ENCODE measurements around the gene TNP2.

Gene TNP2

DNA sequence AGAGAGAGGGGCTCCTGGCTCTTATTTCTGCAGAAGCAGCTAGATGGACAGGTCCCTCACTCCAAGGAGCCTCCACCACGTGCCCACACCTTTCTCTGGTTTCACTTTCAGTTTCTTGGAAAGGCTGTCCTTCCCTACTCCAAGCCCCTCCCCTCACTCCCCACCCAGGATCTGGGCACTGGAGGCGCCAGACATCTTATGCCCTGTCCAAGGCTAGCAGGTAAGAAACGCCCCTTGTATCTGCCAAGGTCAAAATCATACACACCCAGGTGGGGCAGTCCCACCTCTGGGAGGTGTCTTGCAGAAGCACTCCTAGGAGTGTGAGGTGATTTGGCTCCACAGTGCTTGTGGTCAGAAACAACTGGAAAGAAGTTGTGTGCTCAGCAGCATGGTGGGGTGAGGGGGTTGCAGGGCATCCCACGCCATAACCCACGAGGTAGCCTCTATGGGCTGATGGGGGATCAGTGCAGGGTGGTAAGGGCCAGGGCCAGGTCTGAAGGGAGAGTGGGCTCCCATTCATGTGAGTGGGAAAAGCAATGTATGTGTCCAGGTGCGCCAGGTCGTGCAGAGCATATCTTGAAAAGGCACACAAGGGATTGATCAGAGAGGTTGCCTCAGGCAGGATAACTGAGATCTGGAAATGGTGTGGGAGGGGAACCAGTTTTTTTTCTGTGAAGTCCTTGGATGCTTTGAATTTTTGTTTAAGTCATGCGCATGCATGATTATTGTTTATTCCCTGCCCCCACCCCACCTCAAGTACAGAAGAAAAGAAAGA lies 43.8 kb upstream of the TNP2 start:
- no peak for DNase-seq (ENCODE audit: extremely low spot score)
- ChIA-PET POLR2A (interaction anchor here (1.1 to 1.5 kb wide), 2 partner anchors 15 to 57 kb away, joined by 3 to 5 read pairs; partner anchors contain the start of gene SOCS1), CTCF (interaction anchor here (0.6 kb wide), 2 partner anchors 59 to 213 kb away, joined by 3 to 5 read pairs; no protein-coding TSS in a partner anchor)
- TF ChIP-seq CTBP1 (IDR thresholded peaks at IDR 0.05; ENCODE audit: borderline replicate concordance), result no peak
- no peak for TF ChIP-seq FOXA1 (IDR thresholded peaks at IDR 0.05)
- TF ChIP-seq ELF4 (IDR thresholded peaks at IDR 0.05), result no peak
- TF ChIP-seq LEF1 (IDR thresholded peaks at IDR 0.05; ENCODE audit: borderline replicate concordance), result no peak
- no peak for TF ChIP-seq L3MBTL2 (conservative IDR thresholded peaks at IDR 0.05)
- no peak for TF ChIP-seq NFRKB (IDR thresholded peaks at IDR 0.05)
- no peak for TF ChIP-seq BHLHE40 (IDR thresholded peaks at IDR 0.05; ENCODE audit: borderline replicate concordance)
- no peak for TF ChIP-seq SP1 (IDR thresholded peaks at IDR 0.05)
- no peak for TF ChIP-seq ZNF384 (IDR thresholded peaks at IDR 0.05)
- no peak for TF ChIP-seq ARNT (IDR thresholded peaks at IDR 0.05)
- TF ChIP-seq HDGF (IDR thresholded peaks at IDR 0.05; ENCODE audit: borderline replicate concordance), result no peak
- TF ChIP-seq FOXK2 (IDR thresholded peaks at IDR 0.05), result no peak
- TF ChIP-seq, protein P1, sequence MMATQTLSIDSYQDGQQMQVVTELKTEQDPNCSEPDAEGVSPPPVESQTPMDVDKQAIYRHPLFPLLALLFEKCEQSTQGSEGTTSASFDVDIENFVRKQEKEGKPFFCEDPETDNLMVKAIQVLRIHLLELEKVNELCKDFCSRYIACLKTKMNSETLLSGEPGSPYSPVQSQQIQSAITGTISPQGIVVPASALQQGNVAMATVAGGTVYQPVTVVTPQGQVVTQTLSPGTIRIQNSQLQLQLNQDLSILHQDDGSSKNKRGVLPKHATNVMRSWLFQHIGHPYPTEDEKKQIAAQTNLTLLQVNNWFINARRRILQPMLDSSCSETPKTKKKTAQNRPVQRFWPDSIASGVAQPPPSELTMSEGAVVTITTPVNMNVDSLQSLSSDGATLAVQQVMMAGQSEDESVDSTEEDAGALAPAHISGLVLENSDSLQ (IDR thresholded peaks at IDR 0.05), result no peak
- no peak for TF ChIP-seq TARDBP (IDR thresholded peaks at IDR 0.05)
- TF ChIP-seq FOXM1 (IDR thresholded peaks at IDR 0.05; ENCODE audit: borderline replicate concordance), result no peak
- TF ChIP-seq SUZ12 (IDR thresholded peaks at IDR 0.05), result no peak

DNA sequence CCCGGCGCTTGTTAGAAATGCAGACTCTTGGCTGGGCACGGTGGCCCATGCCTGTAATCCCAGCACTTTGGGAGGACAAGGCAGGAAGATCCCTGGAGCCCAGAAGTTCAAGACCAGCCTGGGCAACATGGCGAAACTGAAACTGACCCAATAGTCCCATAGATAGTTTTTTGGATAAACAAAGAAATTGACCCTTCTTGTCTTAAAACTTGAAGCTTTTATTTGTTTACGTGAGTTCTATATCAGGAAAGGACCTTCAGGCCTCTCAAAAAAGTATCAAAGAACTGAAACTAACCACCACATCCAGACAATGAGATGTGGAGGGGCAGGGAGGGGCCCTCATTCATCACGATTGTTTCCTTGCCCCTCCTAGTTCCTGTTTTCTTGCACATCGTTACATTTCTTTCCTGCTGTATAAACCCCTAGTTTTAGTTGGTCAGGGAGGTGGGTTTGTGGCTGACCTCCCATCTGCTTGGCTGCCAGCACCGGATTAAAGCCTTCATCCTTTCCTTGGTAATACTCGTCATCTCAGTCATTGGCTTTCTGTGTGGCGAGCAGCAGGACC lies 42.0 kb upstream of the TNP2 start:
- ChIA-PET POLR2A (no interaction called here), CTCF (no interaction called here)
- no peak for DNase-seq (ENCODE audit: extremely low spot score)
- TF ChIP-seq ELF4 (IDR thresholded peaks at IDR 0.05), result no peak
- TF ChIP-seq CTBP1 (IDR thresholded peaks at IDR 0.05; ENCODE audit: borderline replicate concordance), result no peak
- TF ChIP-seq LEF1 (IDR thresholded peaks at IDR 0.05; ENCODE audit: borderline replicate concordance), result no peak
- TF ChIP-seq TARDBP (IDR thresholded peaks at IDR 0.05), result no peak
- TF ChIP-seq FOXM1 (IDR thresholded peaks at IDR 0.05; ENCODE audit: borderline replicate concordance), result no peak
- TF ChIP-seq SP1 (IDR thresholded peaks at IDR 0.05), result no peak

DNA sequence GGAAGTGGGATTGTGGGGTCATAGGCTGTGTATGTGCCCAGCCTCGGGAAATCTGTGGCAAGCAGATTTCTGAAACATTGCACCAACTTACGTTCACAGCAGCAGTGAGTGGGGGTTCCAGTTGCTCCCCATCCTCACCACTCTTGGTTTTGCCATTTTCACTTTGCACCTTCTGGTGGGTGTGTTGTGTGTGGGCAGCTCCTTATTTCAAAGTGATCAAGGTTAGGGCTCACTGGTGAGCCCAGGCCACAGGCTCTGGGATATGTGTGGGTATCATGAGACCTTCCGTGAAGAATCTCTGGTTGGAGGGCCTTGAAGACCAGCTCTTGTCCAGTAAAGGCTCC lies 41.5 kb upstream of the TNP2 start:
- ChIA-PET CTCF (no interaction called here), POLR2A (no interaction called here)
- no peak for DNase-seq (ENCODE audit: extremely low spot score)
- TF ChIP-seq FOXA1 (IDR thresholded peaks at IDR 0.05) (no peak), HDGF (IDR thresholded peaks at IDR 0.05; ENCODE audit: borderline replicate concordance) (no peak), ARNT (IDR thresholded peaks at IDR 0.05) (no peak), FOXM1 (IDR thresholded peaks at IDR 0.05; ENCODE audit: borderline replicate concordance) (no peak), SP1 (IDR thresholded peaks at IDR 0.05) (no peak), BHLHE40 (IDR thresholded peaks at IDR 0.05; ENCODE audit: borderline replicate concordance) (no peak), ELF4 (IDR thresholded peaks at IDR 0.05) (no peak), L3MBTL2 (conservative IDR thresholded peaks at IDR 0.05) (no peak), TARDBP (IDR thresholded peaks at IDR 0.05) (no peak), CTBP1 (IDR thresholded peaks at IDR 0.05; ENCODE audit: borderline replicate concordance) (no peak), LEF1 (IDR thresholded peaks at IDR 0.05; ENCODE audit: borderline replicate concordance) (no peak), SUZ12 (IDR thresholded peaks at IDR 0.05) (no peak)
- TF ChIP-seq, protein P1 (IDR thresholded peaks at IDR 0.05), result no peak

DNA sequence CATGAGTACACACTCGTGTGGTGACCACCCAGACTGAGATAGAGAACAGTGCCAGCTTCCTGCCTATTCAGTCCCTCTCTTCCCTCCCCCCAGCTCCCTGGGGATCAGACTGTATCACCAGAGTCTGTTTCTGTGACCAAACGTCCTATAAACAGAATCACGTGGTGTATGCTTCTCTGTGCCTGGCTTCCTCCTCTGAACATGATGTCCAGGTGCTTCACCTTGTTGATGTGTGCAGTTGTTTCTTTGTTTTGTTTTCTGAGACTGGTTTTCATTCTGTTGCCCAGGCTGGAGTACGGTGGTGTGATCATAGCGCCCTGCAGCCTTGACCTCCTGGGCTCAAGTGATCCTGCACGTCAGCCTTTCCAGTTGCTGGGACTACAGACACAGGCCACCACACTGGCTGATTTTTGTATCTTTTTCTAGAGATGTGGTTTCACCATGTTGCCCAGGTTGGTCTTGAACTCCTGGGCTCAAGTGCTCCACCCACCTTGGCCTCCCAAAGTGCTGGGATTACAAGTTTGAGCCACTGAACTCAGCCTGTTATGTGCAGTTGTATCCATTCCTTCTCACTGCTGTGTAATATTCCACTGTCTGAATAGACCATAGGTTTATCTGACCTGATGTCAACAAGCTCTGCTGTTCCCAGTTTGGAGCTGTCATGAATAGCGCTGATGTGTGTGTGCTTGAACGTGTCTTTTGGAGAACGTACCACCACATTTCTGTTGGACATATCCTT lies 40.9 kb upstream of the TNP2 start:
- TF ChIP-seq CTBP1 (IDR thresholded peaks at IDR 0.05; ENCODE audit: borderline replicate concordance) (no peak), FOXK2 (IDR thresholded peaks at IDR 0.05) (no peak), NFRKB (IDR thresholded peaks at IDR 0.05) (no peak), SP1 (IDR thresholded peaks at IDR 0.05) (no peak), TARDBP (IDR thresholded peaks at IDR 0.05) (no peak), L3MBTL2 (conservative IDR thresholded peaks at IDR 0.05) (no peak), BHLHE40 (IDR thresholded peaks at IDR 0.05; ENCODE audit: borderline replicate concordance) (no peak), ELF4 (IDR thresholded peaks at IDR 0.05) (no peak), ARNT (IDR thresholded peaks at IDR 0.05) (no peak), LEF1 (IDR thresholded peaks at IDR 0.05; ENCODE audit: borderline replicate concordance) (no peak), SUZ12 (IDR thresholded peaks at IDR 0.05) (no peak), ZNF384 (IDR thresholded peaks at IDR 0.05) (no peak), FOXA1 (IDR thresholded peaks at IDR 0.05) (no peak), FOXM1 (IDR thresholded peaks at IDR 0.05; ENCODE audit: borderline replicate concordance) (no peak), HDGF (IDR thresholded peaks at IDR 0.05; ENCODE audit: borderline replicate concordance) (no peak)
- TF ChIP-seq, protein P1 (IDR thresholded peaks at IDR 0.05), result no peak
- POLR2A ChIA-PET, result no interaction called here
- no peak for DNase-seq (ENCODE audit: extremely low spot score)
- CTCF ChIA-PET, result no interaction called here

DNA sequence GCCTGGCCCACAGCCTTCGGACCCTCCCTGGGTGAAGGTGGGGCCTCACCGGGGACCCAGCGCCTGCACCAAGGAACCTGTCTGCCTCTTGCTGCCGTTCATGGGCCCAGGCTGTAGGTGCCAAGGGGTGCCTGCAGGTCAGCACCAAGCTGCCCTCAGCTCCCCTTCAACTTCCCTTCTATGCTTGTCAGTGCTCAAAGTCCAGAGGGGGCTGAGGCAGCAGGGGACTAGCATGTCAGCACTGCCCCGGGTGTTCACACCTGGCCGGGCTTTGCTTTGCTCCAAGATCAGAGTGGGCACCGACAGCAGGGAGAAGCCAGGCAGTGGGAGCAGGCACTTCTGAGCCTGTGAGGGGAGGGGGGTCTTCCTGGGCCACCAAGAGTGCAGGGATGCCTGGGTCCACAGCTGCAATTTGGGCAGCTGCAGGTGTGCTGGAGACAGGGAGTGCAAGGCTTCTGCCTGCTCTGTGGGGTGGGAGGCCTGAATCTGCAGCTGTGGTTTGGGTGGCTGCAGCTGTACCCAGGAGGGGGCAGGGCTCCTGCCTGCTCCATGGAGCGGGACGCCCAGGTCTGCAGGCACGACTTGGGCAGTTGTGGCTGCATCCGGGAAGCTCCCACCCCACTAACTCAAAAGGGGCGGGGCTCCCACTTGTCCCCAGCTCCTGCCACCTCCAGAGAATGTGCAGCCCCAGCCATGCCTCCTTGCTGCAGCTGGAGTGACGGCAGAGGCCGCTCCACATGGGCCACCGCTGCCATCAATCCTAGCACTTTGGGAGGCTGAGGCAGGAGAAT lies 39.6 kb upstream of the TNP2 start:
- CTCF ChIA-PET, result interaction anchor here (0.6 kb wide), 1 partner anchor 61 kb away, joined by 3 read pairs; no protein-coding TSS in a partner anchor
- POLR2A ChIA-PET, result no interaction called here
- no peak for DNase-seq (ENCODE audit: extremely low spot score)
- TF ChIP-seq FOXA1 (IDR thresholded peaks at IDR 0.05) (no peak), BHLHE40 (IDR thresholded peaks at IDR 0.05; ENCODE audit: borderline replicate concordance) (no peak), ZNF384 (IDR thresholded peaks at IDR 0.05) (no peak), TARDBP (IDR thresholded peaks at IDR 0.05) (no peak), SUZ12 (IDR thresholded peaks at IDR 0.05) (no peak), L3MBTL2 (conservative IDR thresholded peaks at IDR 0.05) (no peak), SP1 (IDR thresholded peaks at IDR 0.05) (no peak), LEF1 (IDR thresholded peaks at IDR 0.05; ENCODE audit: borderline replicate concordance) (no peak), CTBP1 (IDR thresholded peaks at IDR 0.05; ENCODE audit: borderline replicate concordance) (no peak), HDGF (IDR thresholded peaks at IDR 0.05; ENCODE audit: borderline replicate concordance) (no peak)
- TF ChIP-seq, protein P1 (IDR thresholded peaks at IDR 0.05), result no peak

Measured in HEK293T (cell line).